Peyer's patch (tissue), 4 donors: ENCODE measurements around the gene MAML3.

Source experiments
- CTCF ChIP-seq, 6 experiments: fragments of 450-650 bp in 4 of 6; fragments of 200-600 bp in 2 of 6; sonication (generic) in 1 of 6; IDR thresholded peaks; one replicate each; pipeline ENCODE4 v1.5.1; 2017 to 2019; ENCODE audit warnings: antibody characterized with exemption in 6 of 6, mild to moderate bottlenecking in 3 of 6, moderate library complexity in 1 of 6
- POLR2A ChIP-seq, 2 donors: fragments of 450-650 bp; IDR thresholded peaks; one replicate each; pipeline ENCODE4 v1.5.1; 2017; ENCODE audit warnings: antibody characterized with exemption in 2 of 2, mild to moderate bottlenecking in 2 of 2, moderate library complexity in 2 of 2

GRCh38 chr4:139773560-139774318 is 380.2 kb downstream of the MAML3 start:
- TF ChIP-seq CTCF (IDR thresholded peaks at IDR 0.05) (no peak), POLR2A (IDR thresholded peaks at IDR 0.05) (no peak)
